ENCODE data around the gene LSAMP. TPM values are rescaled to one million over a fixed set of nuclear protein-coding genes. Genes with fewer than 3 reads are reported as not detected.

The LSAMP gene
- total and polyA plus RNA-seq, 2 donors (not counting 3 experiments of a cell fraction or from before 2014, with no cell fraction given): not detected

- dilution Hi-C loops (cut with MboI; ENCODE audit: extremely low pct_ligation_motif_present, low sequenced_read_pairs): no loop called here
- ChIA-PET CTCF (no interaction called here), POLR2A (no interaction called here)
These were observed 410.5 kb downstream of the LSAMP start for GRCh38 chr3:116034794-116035193.

More at GRCh38 chr3:116034794-116035193, 410.5 kb downstream of the LSAMP start:
- no peak overlapping the region for H2AFZ ChIP-seq (ENCODE audit: low read depth, low read length)
- no peak overlapping the region for H3K4me3 ChIP-seq (replicated peaks in 1 of 3; ENCODE audit: insufficient read depth in 1 of 3, low read depth in 1 of 3, low read length in 3 of 3)
- DNase-seq (ENCODE audit: low read depth, low spot score) (no peak), FAIRE-seq (no peak)
- no peaks in the 10 kb centered on the region for H3K79me2 ChIP-seq (ENCODE audit: control insufficient read depth, insufficient read depth, low read length)
- no peaks in the 10 kb centered on the region for H3K4me1 ChIP-seq (ENCODE audit: control insufficient read depth, extremely low read depth, insufficient read depth, low read length)
- H3K9ac ChIP-seq (replicated peaks; ENCODE audit: extremely low read depth, insufficient read depth, low read length): no peak overlapping the region
- intact Hi-C loops (cut with micrococcal nuclease): no loop called here
- no peak overlapping the region for H3K27ac ChIP-seq (ENCODE audit: insufficient read depth, low read depth, low read length)
- no peaks in the 10 kb centered on the region for H3K27me3 ChIP-seq (ENCODE audit: control insufficient read depth in 2 of 2, insufficient read depth in 2 of 2, low read length in 2 of 2)
- no TSS peak for BruUV-seq (replicated peaks)
- H3K36me3 ChIP-seq (ENCODE audit: control insufficient read depth in 2 of 2, extremely low read depth in 1 of 2, insufficient read depth in 2 of 2, low read length in 2 of 2): no peaks in the 10 kb centered on the region
- TF ChIP-seq CTCF (IDR thresholded peaks at IDR 0.05; ENCODE audit: extremely low read depth in 1 of 2, insufficient read depth in 1 of 2, low read depth in 1 of 2, low read length in 2 of 2) (no peak), JUN (IDR thresholded peaks at IDR 0.05; ENCODE audit: borderline replicate concordance, insufficient read depth, insufficient read length, low read depth) (no peak), MAX (IDR thresholded peaks at IDR 0.05; ENCODE audit: insufficient read depth, insufficient read length) (no peak), GATA2 (IDR thresholded peaks at IDR 0.05; ENCODE audit: insufficient read depth, insufficient read length, low read depth, low read length) (no peak), FOS (IDR thresholded peaks at IDR 0.05; ENCODE audit: borderline replicate concordance, insufficient read depth, low read length) (no peak), POLR2AphosphoS5 (IDR thresholded peaks at IDR 0.05; ENCODE audit: insufficient read depth, low read depth, low read length) (no peak), MYC (IDR thresholded peaks at IDR 0.05; ENCODE audit: low read depth, low read length) (no peak), POLR2A (IDR thresholded peaks at IDR 0.05; ENCODE audit: low read depth, low read length) (no peak), EZH2 (IDR thresholded peaks at IDR 0.05; ENCODE audit: borderline replicate concordance, low read depth, low read length, severe bottlenecking) (no peak)
- no peaks in the 10 kb centered on the region for H3K9me3 ChIP-seq (replicated peaks; ENCODE audit: control insufficient read depth, insufficient read depth, low read length)
- no peaks in the 10 kb centered on the region for H3K9me1 ChIP-seq (replicated peaks; ENCODE audit: control insufficient read depth, extremely low read depth, insufficient read depth, low read length)
- H3K4me2 ChIP-seq (ENCODE audit: insufficient read depth, low read length): no peak overlapping the region
- H4K20me1 ChIP-seq (replicated peaks; ENCODE audit: control insufficient read depth, extremely low read depth, insufficient read depth, low read length): no peaks in the 10 kb centered on the region
